Measurements from ENCODE around the gene DNTTIP2.
"Not testable (repeated sequence)": the region's sequence is repeated elsewhere in the genome, so short reads cannot be mapped to it uniquely, and the experiment has no call there.

Gene DNTTIP2

DNA sequence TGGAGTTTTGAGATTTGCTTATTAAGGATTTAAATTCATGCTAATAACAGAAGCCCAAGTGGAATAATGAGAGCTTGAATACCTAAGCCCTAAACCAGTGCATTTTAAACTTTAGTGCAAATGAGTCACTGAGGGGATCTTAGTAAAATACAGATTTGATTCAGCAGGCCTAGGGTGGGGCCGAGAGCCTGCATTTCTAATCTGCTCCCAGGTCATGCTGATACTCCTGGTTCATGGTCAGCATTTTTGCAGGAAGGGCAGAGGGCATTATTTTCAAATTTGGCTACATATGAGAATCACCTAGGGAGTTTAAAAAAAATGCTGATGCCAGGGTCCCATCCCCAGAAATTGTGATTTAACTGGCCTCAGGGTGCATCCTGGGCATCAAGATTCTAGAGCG lies 39.3 kb downstream of the DNTTIP2 start:
- DNase-seq (ENCODE audit: extremely low read depth, low read depth) = no peak
- TF ChIP-seq, protein P1, sequence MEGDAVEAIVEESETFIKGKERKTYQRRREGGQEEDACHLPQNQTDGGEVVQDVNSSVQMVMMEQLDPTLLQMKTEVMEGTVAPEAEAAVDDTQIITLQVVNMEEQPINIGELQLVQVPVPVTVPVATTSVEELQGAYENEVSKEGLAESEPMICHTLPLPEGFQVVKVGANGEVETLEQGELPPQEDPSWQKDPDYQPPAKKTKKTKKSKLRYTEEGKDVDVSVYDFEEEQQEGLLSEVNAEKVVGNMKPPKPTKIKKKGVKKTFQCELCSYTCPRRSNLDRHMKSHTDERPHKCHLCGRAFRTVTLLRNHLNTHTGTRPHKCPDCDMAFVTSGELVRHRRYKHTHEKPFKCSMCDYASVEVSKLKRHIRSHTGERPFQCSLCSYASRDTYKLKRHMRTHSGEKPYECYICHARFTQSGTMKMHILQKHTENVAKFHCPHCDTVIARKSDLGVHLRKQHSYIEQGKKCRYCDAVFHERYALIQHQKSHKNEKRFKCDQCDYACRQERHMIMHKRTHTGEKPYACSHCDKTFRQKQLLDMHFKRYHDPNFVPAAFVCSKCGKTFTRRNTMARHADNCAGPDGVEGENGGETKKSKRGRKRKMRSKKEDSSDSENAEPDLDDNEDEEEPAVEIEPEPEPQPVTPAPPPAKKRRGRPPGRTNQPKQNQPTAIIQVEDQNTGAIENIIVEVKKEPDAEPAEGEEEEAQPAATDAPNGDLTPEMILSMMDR (IDR thresholded peaks at IDR 0.05; ENCODE audit: low read depth, low read length) = no peak

DNA sequence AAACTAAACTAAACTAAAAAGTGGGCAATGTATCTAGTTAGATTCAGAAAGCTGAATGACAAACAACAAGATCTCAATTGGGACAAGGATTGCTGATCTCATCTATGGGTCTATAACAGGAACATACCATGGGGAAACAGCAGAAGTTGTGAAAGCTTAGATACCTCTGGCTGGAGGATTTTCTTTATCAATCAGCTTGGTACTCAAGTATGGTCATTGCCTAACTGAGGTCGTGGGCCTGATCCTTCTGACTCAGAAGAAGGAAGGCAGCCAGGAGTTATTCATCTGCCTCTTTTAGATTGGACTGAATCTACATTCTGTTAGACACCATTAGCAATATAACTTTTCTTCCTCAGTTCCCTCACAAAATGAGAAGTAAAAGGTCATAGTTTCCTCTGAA lies 39.7 kb downstream of the DNTTIP2 start:
- DNase-seq (ENCODE audit: extremely low read depth, low read depth) = peak; percentile 65
- TF ChIP-seq, protein P1 (IDR thresholded peaks at IDR 0.05; ENCODE audit: low read depth, low read length) = no peak

DNA sequence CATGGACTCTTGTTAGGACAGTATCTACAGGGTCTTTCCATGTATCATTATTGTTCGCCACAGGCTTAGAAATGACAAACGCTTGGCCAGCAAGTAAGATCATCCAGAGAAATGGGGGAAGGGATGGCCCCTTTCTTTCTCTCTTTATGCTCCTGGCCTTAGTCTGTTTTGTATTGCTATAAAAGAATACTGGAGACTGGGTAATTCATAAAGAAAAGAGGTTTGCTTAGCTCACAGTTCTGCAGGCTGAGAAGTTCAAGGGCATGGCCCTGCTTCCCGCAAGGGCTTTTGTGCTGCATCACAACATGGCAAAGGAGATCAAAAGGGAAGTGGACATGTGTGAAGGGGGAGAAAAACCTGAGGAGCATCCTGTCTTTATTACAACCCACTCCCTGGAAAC lies 41.0 kb downstream of the DNTTIP2 start:
- TF ChIP-seq, protein P1 (IDR thresholded peaks at IDR 0.05; ENCODE audit: low read depth, low read length) = no peak
- DNase-seq (ENCODE audit: extremely low read depth, low read depth) = no peak

DNA sequence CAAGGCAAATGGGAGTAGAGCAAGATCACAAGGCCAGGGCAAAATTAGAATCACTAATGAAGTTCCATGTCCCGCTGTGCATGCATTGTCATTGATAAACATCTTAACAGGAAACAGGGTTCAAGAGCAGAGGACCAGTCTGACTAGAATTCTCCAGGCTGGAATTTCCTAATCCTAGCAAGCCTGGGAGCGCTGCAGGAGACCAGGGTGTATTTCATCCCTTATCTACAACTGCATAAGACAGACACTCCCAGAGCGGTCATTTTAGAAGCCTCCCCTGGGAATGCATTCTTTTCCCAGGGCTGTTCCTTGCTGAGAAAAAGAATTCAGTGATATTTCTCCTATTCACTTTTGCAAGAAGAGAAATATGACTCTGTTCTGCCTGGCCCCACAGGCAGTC lies 45.7 kb downstream of the DNTTIP2 start:
- DNase-seq (ENCODE audit: extremely low read depth, low read depth) = not testable (repeated sequence)

DNA sequence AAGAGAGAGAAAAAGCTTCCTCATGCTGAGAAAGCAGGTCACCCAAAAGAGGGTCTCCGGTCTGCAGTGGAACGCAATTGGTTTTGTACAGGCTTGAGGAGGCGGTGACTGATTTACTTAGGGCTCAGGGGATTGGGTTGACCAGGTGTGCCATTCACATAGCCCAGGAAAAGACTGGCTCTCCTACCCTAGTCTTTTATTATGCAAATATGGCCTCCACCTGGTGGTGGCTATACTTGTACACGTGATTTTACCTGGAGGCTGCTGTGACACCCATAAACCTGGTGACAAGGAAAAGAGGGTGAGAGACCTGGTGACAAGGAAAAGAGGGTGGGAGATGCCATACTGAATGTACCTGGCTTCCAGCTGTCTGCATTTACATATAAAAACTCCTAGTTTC lies 49.9 kb downstream of the DNTTIP2 start:
- TF ChIP-seq, protein P1 (IDR thresholded peaks at IDR 0.05; ENCODE audit: low read depth, low read length) = no peak
- DNase-seq (ENCODE audit: extremely low read depth, low read depth) = no peak

DNA sequence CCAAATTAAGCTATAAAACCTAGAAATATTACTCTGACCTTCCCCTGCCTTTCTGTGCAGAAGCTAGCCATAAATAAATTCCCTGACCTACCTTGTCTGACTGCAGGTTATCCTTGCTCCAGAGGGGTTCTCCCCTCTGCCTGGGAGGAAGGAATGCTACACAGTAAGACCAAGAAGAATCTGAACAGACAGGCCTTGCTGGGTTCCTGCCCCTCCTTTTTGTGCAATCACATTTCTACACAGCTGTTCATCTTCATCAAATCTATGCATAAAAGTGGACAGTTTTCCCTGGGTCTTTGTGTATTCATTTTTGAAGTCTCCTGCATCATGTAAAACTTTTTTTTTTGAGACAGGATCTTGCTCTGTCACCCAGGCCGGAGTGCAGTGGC lies 50.6 kb downstream of the DNTTIP2 start:
- TF ChIP-seq, protein P1 (IDR thresholded peaks at IDR 0.05; ENCODE audit: low read depth, low read length) = no peak
- no peak for DNase-seq (ENCODE audit: extremely low read depth, low read depth)

DNA sequence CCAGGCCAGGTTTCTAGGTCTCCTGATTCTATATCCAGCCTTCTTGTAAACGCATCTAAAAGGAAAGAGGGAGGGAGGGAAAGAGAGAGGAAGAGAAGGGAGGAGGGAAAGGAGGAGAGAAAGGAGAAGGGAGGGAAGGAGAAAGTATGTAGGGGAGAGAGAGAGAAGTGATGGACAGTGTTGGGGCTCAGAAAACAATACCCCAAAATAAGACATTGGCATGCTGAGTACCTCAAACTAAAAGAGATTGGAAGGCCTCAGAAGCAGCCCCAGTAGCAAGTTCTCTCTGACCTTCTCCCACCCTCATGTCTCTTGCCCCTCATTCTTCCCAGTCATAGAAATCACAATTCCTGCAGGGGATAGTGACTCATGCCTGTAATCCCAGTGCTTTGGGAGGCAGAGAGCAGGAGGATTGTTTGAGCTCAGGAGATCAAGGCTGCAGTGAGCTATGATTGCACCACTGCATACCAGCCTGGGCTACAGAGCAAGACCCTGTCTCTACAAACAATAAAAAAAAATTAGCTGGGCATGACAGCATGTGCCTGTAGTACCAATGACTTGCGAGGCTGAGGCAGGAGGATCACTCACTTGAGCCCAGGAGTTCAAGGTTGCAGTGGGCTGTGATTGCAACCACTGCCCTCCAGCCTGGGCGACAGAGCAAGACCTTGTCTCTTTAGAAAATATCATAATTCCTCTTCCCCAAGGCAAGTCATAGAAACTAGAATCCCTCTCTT lies 51.2 kb downstream of the DNTTIP2 start:
- TF ChIP-seq, protein P1 (IDR thresholded peaks at IDR 0.05; ENCODE audit: low read depth, low read length) = no peak
- DNase-seq (ENCODE audit: extremely low read depth, low read depth) = no peak

DNA sequence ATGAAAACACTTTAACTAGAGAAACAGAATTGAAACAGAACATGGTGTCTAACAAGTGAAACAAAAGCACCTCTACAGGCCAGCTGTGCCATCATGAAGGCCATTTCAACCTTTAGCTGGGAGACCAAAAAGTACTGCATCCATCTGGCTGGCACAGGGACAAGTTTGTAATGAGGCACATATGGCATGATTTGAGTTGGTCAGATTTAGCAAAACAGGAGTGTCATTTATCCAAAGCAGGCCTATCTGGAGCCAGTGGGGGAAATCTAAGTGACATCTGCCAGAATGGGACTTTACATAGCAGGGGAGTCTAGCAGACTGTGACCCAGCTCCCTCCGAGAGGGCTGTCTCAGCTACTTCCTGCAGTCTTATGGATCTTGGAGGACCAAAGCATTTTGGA lies 51.9 kb downstream of the DNTTIP2 start:
- TF ChIP-seq, protein P1 (IDR thresholded peaks at IDR 0.05; ENCODE audit: low read depth, low read length) = no peak
- DNase-seq (ENCODE audit: extremely low read depth, low read depth) = no peak

All from AG09319 (cell line).